Gastrocnemius medialis (tissue), 4 donors: ENCODE data around the gene UBE2E1. TPM values are rescaled to one million over a fixed set of nuclear protein-coding genes. Genes with fewer than 3 reads are reported as not detected.

Source experiments
- ATAC-seq, 2 donors: fragments of 150-250 bp; one replicate each; pipeline ENCODE4 v1.9.1; 2016
- DNase-seq, 2 donors: peaks; one replicate each; pipeline ENCODE4 v3.0.0-alpha.2; 2019
- H3K27ac ChIP-seq, 4 donors: fragments of 200-600 bp; sonication (generic); 1 replicate in 1 of 4; 2 replicates in 3 of 4; pipeline ENCODE4 v1.5.1; 2016 to 2018; ENCODE audit warnings: mild to moderate bottlenecking in 2 of 4, moderate library complexity in 1 of 4
- H3K27me3 ChIP-seq, 3 donors: fragments of 200-600 bp; sonication (generic) in 2 of 3; 1 replicate in 1 of 3; 2 replicates in 2 of 3; pipeline versions ENCODE4 v1.5.1 to v1.6.0; 2016 to 2019; ENCODE audit warnings: mild to moderate bottlenecking in 1 of 3, moderate library complexity in 1 of 3
- H3K36me3 ChIP-seq, 2 donors: fragments of 200-600 bp; sonication (generic) in 1 of 2; one replicate each; pipeline ENCODE4 v1.5.1; 2017 to 2018
- H3K4me1 ChIP-seq, 2 donors: fragments of 200-600 bp; sonication (generic) in 1 of 2; one replicate each; pipeline ENCODE4 v1.5.1; 2016 to 2017; ENCODE audit warnings: mild to moderate bottlenecking in 2 of 2
- H3K4me3 ChIP-seq, 4 donors: fragments of 200-600 bp; sonication (generic) in 3 of 4; 1 replicate in 1 of 4; 2 replicates in 3 of 4; pipeline ENCODE4 v1.5.1; 2016 to 2019; ENCODE audit warnings: mild to moderate bottlenecking in 2 of 4
- H3K9me3 ChIP-seq, 3 donors: fragments of 200-600 bp; sonication (generic) in 2 of 3; 1 replicate in 1 of 3; 2 replicates in 2 of 3; pipeline ENCODE4 v1.5.1; 2016 to 2019
- CTCF ChIP-seq, 5 experiments: fragments of 450-650 bp in 3 of 5; fragments of 200-600 bp in 2 of 5; sonication (generic) in 2 of 5; IDR thresholded peaks in 4 of 5; conservative IDR thresholded peaks in 1 of 5; 1 replicate in 4 of 5; 2 replicates in 1 of 5; pipeline ENCODE4 v1.5.1; 2016 to 2019; ENCODE audit warnings: antibody characterized with exemption in 5 of 5, mild to moderate bottlenecking in 3 of 5, moderate library complexity in 3 of 5
- POLR2A ChIP-seq, 2 donors: fragments of 450-650 bp; IDR thresholded peaks; one replicate each; pipeline ENCODE4 v1.6.1; 2017; ENCODE audit warnings: antibody characterized with exemption in 2 of 2, mild to moderate bottlenecking in 2 of 2, moderate library complexity in 2 of 2
- in situ Hi-C, 4 donors: fragments of 200-750 bp; cut with MboI; loops; one replicate each; pipeline versions ENCODE4 v1.15.0 to v1.8.0; 2017; ENCODE audit warnings: low sequenced_read_pairs in 4 of 4
- intact Hi-C: fragments of 100-400 bp; cut with DNase I; formaldehyde crosslinking; loops from one replicate; pipeline ENCODE4 v1.15.1; 2023; ENCODE audit warnings: low total_unique reads
- total RNA-seq, 4 donors: library from RNA; depleted of rRNA; stranded (reverse); fragments of >200 nt; gene quantifications; one replicate each; pipeline versions ENCODE4 v1.1.0 to v1.2.3, GENCODE V29; 2016

The UBE2E1 gene
- total RNA-seq, 4 donors from 2014 or later = 54.8 to 153 (median 109) TPM

- Histone ChIP-seq H3K4me1 (peaks cover 40 to 42% of the 10 kb centered on the region in 2 donors), H3K4me3 (no peak overlapping the region), H3K36me3 (no peaks in the 10 kb centered on the region), H3K27me3 (no peaks in the 10 kb centered on the region), H3K9me3 (no peaks in the 10 kb centered on the region), H3K27ac (no peak overlapping the region)
- intact Hi-C loops = no loop called here
- no peak for DNase-seq
- TF ChIP-seq CTCF (IDR thresholded peaks at IDR 0.05 in 4 of 5, conservative IDR thresholded peaks at IDR 0.05 in 1 of 5) = no peak
- no peak for TF ChIP-seq POLR2A (IDR thresholded peaks at IDR 0.05)
- in situ Hi-C loops = no loop called here
- ATAC-seq = no peak
These were observed 30.0 kb downstream of the UBE2E1 start for GRCh38 chr3:23835802-23836201.

- H3K27ac ChIP-seq = peak overlapping the region; percentile 0 to 27 (median 18)
- DNase-seq (no peak), ATAC-seq (peak in 1 of 2 donors; percentile 41)
- H3K9me3 ChIP-seq = no peaks in the 10 kb centered on the region
- H3K4me1 ChIP-seq = peaks cover 33 to 44% of the 10 kb centered on the region in 2 donors
- H3K36me3 ChIP-seq = no peaks in the 10 kb centered on the region
- no peak for TF ChIP-seq CTCF (IDR thresholded peaks at IDR 0.05 in 4 of 5, conservative IDR thresholded peaks at IDR 0.05 in 1 of 5)
- no peak overlapping the region for H3K4me3 ChIP-seq
- H3K27me3 ChIP-seq = no peaks in the 10 kb centered on the region
- in situ Hi-C loops (no loop called here), intact Hi-C loops (no loop called here)
These were observed 30.9 kb downstream of the UBE2E1 start for GRCh38 chr3:23836536-23837230.

GRCh38 chr3:23837286-23837685 lies 31.5 kb downstream of the UBE2E1 start:
- in situ Hi-C loops (no loop called here), intact Hi-C loops (no loop called here)
- no peak for DNase-seq
- Histone ChIP-seq H3K9me3 (no peaks in the 10 kb centered on the region), H3K4me3 (no peak overlapping the region), H3K27ac (peak overlapping the region; percentile 0 to 27 (median 18)), H3K27me3 (no peaks in the 10 kb centered on the region), H3K4me1 (peaks cover 33 to 44% of the 10 kb centered on the region in 2 donors), H3K36me3 (no peaks in the 10 kb centered on the region)
- no peak for ATAC-seq
- TF ChIP-seq CTCF (IDR thresholded peaks at IDR 0.05 in 4 of 5, conservative IDR thresholded peaks at IDR 0.05 in 1 of 5) (no peak), POLR2A (IDR thresholded peaks at IDR 0.05) (no peak)

- Histone ChIP-seq H3K27me3 (no peaks in the 10 kb centered on the region), H3K36me3 (no peaks in the 10 kb centered on the region), H3K9me3 (no peaks in the 10 kb centered on the region), H3K4me1 (peaks cover 33 to 44% of the 10 kb centered on the region in 2 donors), H3K4me3 (no peak overlapping the region), H3K27ac (peak overlapping the region in 1 of 4 donors; percentile 19)
- in situ Hi-C loops (no loop called here), intact Hi-C loops (no loop called here)
- ATAC-seq (no peak), DNase-seq (no peak)
- TF ChIP-seq POLR2A (IDR thresholded peaks at IDR 0.05) = no peak
- TF ChIP-seq CTCF (IDR thresholded peaks at IDR 0.05 in 4 of 5, conservative IDR thresholded peaks at IDR 0.05 in 1 of 5) = no peak
These were observed 31.9 kb downstream of the UBE2E1 start for GRCh38 chr3:23837691-23838090.
